Subcutaneous adipose tissue (tissue), 4 donors: ENCODE measurements around the gene PCSK1. TPM values are rescaled to one million over a fixed set of nuclear protein-coding genes. Genes with fewer than 3 reads are reported as not detected.

ENCODE experiments used
- CTCF ChIP-seq: fragments of 450-650 bp; IDR thresholded peaks from one replicate; pipeline ENCODE4 v1.5.1; 2016; ENCODE audit warnings: low read depth, mild to moderate bottlenecking, control low read depth, antibody characterized with exemption, moderate library complexity
- total RNA-seq, 4 donors: library from RNA; depleted of rRNA; stranded (reverse); fragments of >200 nt; gene quantifications; one replicate each; pipeline ENCODE4 v1.1.0, GENCODE V29; 2016

PCSK1 gene
- total RNA-seq, 4 donors from 2014 or later = 0.49 to 11.9 (median 2.5) TPM

GRCh38 chr5:96470785-96471184, 37.7 kb upstream of the PCSK1 start:
- no peak for TF ChIP-seq CTCF

GRCh38 chr5:96468956-96469355, 35.9 kb upstream of the PCSK1 start:
- TF ChIP-seq CTCF = no peak

- TF ChIP-seq CTCF = no peak
Observed at GRCh38 chr5:96463091-96463490, 30.0 kb upstream of the PCSK1 start.

GRCh38 chr5:96459313-96460121, 26.5 kb upstream of the PCSK1 start:
- no peak for TF ChIP-seq CTCF

- no peak for TF ChIP-seq CTCF
Observed at GRCh38 chr5:96458176-96458575, 25.1 kb upstream of the PCSK1 start.

GRCh38 chr5:96455789-96456188, 22.7 kb upstream of the PCSK1 start:
- TF ChIP-seq CTCF = no peak

- TF ChIP-seq CTCF = no peak
Observed at GRCh38 chr5:96453394-96453793, 20.3 kb upstream of the PCSK1 start.
